ENCODE results near the gene PSAT1. TPM values are rescaled to one million over a fixed set of nuclear protein-coding genes. Genes with fewer than 3 reads are reported as not detected.

PSAT1 gene
- polyA plus RNA-seq, 1 donor from 2014 or later = 18.0 TPM

- no peak overlapping the region for H2AFZ ChIP-seq (ENCODE audit: low read depth, low read length)
- H3K4me2 ChIP-seq (ENCODE audit: low read length) = no peak overlapping the region
- H3K9me2 ChIP-seq (ENCODE audit: insufficient read depth, low read length) = no peaks in the 10 kb centered on the region
- H3K27ac ChIP-seq (ENCODE audit: low read length) = no peak overlapping the region
- H3K36me3 ChIP-seq (ENCODE audit: insufficient read depth, low read length) = peaks cover 6% of the 10 kb centered on the region
- no peak overlapping the region for H3K4me3 ChIP-seq (ENCODE audit: low read length)
- no peaks in the 10 kb centered on the region for H3F3A ChIP-seq (ENCODE audit: insufficient read depth, low read length, poor library complexity, severe bottlenecking)
- H3K79me2 ChIP-seq (replicated peaks; ENCODE audit: insufficient read depth, low read length) = peaks cover 25% of the 10 kb centered on the region
- H3K9ac ChIP-seq (ENCODE audit: low read length) = no peak overlapping the region
- no peaks in the 10 kb centered on the region for H4K20me1 ChIP-seq (ENCODE audit: insufficient read depth)
- H3K9me3 ChIP-seq (ENCODE audit: low read length) = no peaks in the 10 kb centered on the region
- no peak for TF ChIP-seq EZH2 (IDR thresholded peaks at IDR 0.05; ENCODE audit: borderline replicate concordance, insufficient read depth, low read length, poor library complexity, severe bottlenecking)
- no peak for TF ChIP-seq SMC3 (conservative IDR thresholded peaks at IDR 0.05; ENCODE audit: poor library complexity)
- no peak for TF ChIP-seq EP300 (conservative IDR thresholded peaks at IDR 0.05; ENCODE audit: poor library complexity, severe bottlenecking)
- TF ChIP-seq, protein P1, sequence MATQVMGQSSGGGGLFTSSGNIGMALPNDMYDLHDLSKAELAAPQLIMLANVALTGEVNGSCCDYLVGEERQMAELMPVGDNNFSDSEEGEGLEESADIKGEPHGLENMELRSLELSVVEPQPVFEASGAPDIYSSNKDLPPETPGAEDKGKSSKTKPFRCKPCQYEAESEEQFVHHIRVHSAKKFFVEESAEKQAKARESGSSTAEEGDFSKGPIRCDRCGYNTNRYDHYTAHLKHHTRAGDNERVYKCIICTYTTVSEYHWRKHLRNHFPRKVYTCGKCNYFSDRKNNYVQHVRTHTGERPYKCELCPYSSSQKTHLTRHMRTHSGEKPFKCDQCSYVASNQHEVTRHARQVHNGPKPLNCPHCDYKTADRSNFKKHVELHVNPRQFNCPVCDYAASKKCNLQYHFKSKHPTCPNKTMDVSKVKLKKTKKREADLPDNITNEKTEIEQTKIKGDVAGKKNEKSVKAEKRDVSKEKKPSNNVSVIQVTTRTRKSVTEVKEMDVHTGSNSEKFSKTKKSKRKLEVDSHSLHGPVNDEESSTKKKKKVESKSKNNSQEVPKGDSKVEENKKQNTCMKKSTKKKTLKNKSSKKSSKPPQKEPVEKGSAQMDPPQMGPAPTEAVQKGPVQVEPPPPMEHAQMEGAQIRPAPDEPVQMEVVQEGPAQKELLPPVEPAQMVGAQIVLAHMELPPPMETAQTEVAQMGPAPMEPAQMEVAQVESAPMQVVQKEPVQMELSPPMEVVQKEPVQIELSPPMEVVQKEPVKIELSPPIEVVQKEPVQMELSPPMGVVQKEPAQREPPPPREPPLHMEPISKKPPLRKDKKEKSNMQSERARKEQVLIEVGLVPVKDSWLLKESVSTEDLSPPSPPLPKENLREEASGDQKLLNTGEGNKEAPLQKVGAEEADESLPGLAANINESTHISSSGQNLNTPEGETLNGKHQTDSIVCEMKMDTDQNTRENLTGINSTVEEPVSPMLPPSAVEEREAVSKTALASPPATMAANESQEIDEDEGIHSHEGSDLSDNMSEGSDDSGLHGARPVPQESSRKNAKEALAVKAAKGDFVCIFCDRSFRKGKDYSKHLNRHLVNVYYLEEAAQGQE (IDR thresholded peaks at IDR 0.05; ENCODE audit: borderline replicate concordance) = no peak
- TF ChIP-seq, protein P2, sequence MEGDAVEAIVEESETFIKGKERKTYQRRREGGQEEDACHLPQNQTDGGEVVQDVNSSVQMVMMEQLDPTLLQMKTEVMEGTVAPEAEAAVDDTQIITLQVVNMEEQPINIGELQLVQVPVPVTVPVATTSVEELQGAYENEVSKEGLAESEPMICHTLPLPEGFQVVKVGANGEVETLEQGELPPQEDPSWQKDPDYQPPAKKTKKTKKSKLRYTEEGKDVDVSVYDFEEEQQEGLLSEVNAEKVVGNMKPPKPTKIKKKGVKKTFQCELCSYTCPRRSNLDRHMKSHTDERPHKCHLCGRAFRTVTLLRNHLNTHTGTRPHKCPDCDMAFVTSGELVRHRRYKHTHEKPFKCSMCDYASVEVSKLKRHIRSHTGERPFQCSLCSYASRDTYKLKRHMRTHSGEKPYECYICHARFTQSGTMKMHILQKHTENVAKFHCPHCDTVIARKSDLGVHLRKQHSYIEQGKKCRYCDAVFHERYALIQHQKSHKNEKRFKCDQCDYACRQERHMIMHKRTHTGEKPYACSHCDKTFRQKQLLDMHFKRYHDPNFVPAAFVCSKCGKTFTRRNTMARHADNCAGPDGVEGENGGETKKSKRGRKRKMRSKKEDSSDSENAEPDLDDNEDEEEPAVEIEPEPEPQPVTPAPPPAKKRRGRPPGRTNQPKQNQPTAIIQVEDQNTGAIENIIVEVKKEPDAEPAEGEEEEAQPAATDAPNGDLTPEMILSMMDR (IDR thresholded peaks at IDR 0.05; ENCODE audit: poor library complexity, severe bottlenecking) = no peak
- no peak for TF ChIP-seq POLR2AphosphoS5 (IDR thresholded peaks at IDR 0.05)
- H3K27me3 ChIP-seq (ENCODE audit: insufficient read depth, low read depth, low read length) = no peaks in the 10 kb centered on the region
These were observed 6.6 kb downstream of the PSAT1 start for GRCh38 chr9:78303377-78304062.

DNA sequence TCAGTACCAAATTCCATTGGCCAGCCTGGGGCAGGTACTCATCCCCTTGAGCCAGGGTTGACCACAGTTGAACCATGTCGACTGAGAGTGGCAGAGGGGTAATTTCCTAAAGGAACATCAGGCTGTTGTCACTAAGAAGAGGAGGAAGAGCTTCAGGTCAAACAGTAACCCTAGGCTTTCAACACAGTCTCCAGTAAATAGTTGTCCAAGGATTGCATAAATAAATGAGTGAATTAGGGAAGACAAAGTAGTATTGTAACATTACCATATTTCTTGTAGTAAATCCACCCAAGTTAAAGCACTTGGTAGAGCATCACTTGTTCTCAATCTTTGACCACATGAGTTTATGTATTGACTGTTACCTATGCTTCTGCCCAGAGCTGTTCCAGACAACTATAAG, 7.4 kb downstream of the PSAT1 start:
- TF ChIP-seq POLR2AphosphoS5 (IDR thresholded peaks at IDR 0.05) (no peak), RAD21 (conservative IDR thresholded peaks at IDR 0.05) (no peak), SMC3 (conservative IDR thresholded peaks at IDR 0.05; ENCODE audit: poor library complexity) (no peak), MXI1 (conservative IDR thresholded peaks at IDR 0.05; ENCODE audit: poor library complexity, severe bottlenecking) (no peak), EZH2 (IDR thresholded peaks at IDR 0.05; ENCODE audit: borderline replicate concordance, insufficient read depth, low read length, poor library complexity, severe bottlenecking) (no peak), EP300 (conservative IDR thresholded peaks at IDR 0.05; ENCODE audit: poor library complexity, severe bottlenecking) (no peak), TAF1 (IDR thresholded peaks at IDR 0.05; ENCODE audit: low read depth) (no peak)
- TF ChIP-seq, protein P1 (IDR thresholded peaks at IDR 0.05; ENCODE audit: borderline replicate concordance) = no peak
- TF ChIP-seq, protein P2 (IDR thresholded peaks at IDR 0.05; ENCODE audit: poor library complexity, severe bottlenecking) = no peak
- peaks cover 6% of the 10 kb centered on the region for H3K36me3 ChIP-seq (ENCODE audit: insufficient read depth, low read length)

More for the DNA sequence above, 7.4 kb downstream of the PSAT1 start:
- Histone ChIP-seq H2AFZ (ENCODE audit: low read depth, low read length) (no peak overlapping the region), H3K4me2 (ENCODE audit: low read length) (no peak overlapping the region), H3K9ac (ENCODE audit: low read length) (no peak overlapping the region), H3K27me3 (ENCODE audit: insufficient read depth, low read depth, low read length) (no peaks in the 10 kb centered on the region), H3K4me3 (ENCODE audit: low read length) (no peak overlapping the region), H3K79me2 (replicated peaks; ENCODE audit: insufficient read depth, low read length) (peaks cover 17% of the 10 kb centered on the region), H3K27ac (ENCODE audit: low read length) (no peak overlapping the region), H3F3A (ENCODE audit: insufficient read depth, low read length, poor library complexity, severe bottlenecking) (no peaks in the 10 kb centered on the region), H3K9me3 (ENCODE audit: low read length) (no peaks in the 10 kb centered on the region), H4K20me1 (ENCODE audit: insufficient read depth) (no peaks in the 10 kb centered on the region), H3K9me2 (ENCODE audit: insufficient read depth, low read length) (no peaks in the 10 kb centered on the region)
